B cell (primary cell): Measurements from ENCODE around the gene CYB5R3. TPM values are rescaled to one million over a fixed set of nuclear protein-coding genes. Genes with fewer than 3 reads are reported as not detected.

ENCODE experiments used
- ATAC-seq: fragments of 200-7000 bp; cut with Tn5 transposase; one replicate; pipeline ENCODE4 v1.10.0; 2021; ENCODE audit warnings: low read depth, mild to moderate bottlenecking, moderate number of reproducible peaks, moderate library complexity
- CTCF ChIA-PET: fragments of 350-600 bp; sonication (Branson Sonifier 250); formaldehyde crosslinking; loops from one replicate; lab custom pipeline; 2021; ENCODE audit warnings: antibody characterized with exemption, inconsistent platforms; lab: Charles Lee
- POLR2A ChIA-PET: fragments of 350-600 bp; sonication (Branson Sonifier 250); formaldehyde crosslinking; loops from one replicate; lab custom pipeline; 2021; ENCODE audit warnings: antibody characterized with exemption; lab: Charles Lee
- DNase-seq: peaks from one replicate; pipeline ENCODE4 v3.0.0; 2013
- H2AFZ ChIP-seq: 2 replicates; pipeline ENCODE4 v1.6.1; 2012; ENCODE audit warnings: mild to moderate bottlenecking, low read depth, low read length; ENCODE audit not compliant: insufficient read depth, poor library complexity, severe bottlenecking
- H3K27ac ChIP-seq, 2 donors: 1 replicate in 1 of 2; 2 replicates in 1 of 2; pipeline ENCODE4 v1.5.1; 2012 to 2013; ENCODE audit warnings: low read length in 2 of 2, mild to moderate bottlenecking in 2 of 2, moderate library complexity in 1 of 2
- H3K27me3 ChIP-seq, 4 experiments: fragments of 200-600 bp in 1 of 4; sonication (generic) in 1 of 4; replicated peaks in 1 of 4; 1 replicate in 2 of 4; 2 replicates in 2 of 4; pipeline versions ENCODE4 v1.6.1 to v1.7.0; 2013 to 2016; ENCODE audit warnings: low read length in 3 of 4, mild to moderate bottlenecking in 2 of 4, mixed read lengths in 1 of 4, moderate library complexity in 1 of 4; ENCODE audit not compliant: insufficient read depth in 4 of 4, control insufficient read depth in 3 of 4; ENCODE audit errors: control extremely low read depth in 1 of 4
- H3K36me3 ChIP-seq, 2 experiments: replicated peaks in 1 of 2; 1 replicate in 1 of 2; 2 replicates in 1 of 2; pipeline versions ENCODE4 v1.6.1 to v1.7.1; 2013; ENCODE audit warnings: low read length in 1 of 2; ENCODE audit not compliant: insufficient read depth in 2 of 2, control insufficient read depth in 1 of 2; ENCODE audit errors: control extremely low read depth in 1 of 2, extremely low read depth in 1 of 2
- H3K4me1 ChIP-seq, 2 donors: fragments of 200-600 bp in 1 of 2; sonication (generic) in 1 of 2; 1 replicate in 1 of 2; 2 replicates in 1 of 2; pipeline versions ENCODE4 v1.5.1 to v1.6.1; 2013 to 2017; ENCODE audit warnings: low read length in 2 of 2; ENCODE audit not compliant: control insufficient read depth in 2 of 2, insufficient read depth in 2 of 2
- H3K4me2 ChIP-seq: replicated peaks from 2 replicates; pipeline ENCODE3; 2012; ENCODE audit warnings: mild to moderate bottlenecking, low read depth, low read length; ENCODE audit not compliant: poor library complexity, severe bottlenecking
- H3K4me3 ChIP-seq, 5 experiments: fragments of 200-600 bp in 1 of 5; sonication (generic) in 1 of 5; 1 replicate in 3 of 5; 2 replicates in 2 of 5; pipeline versions ENCODE4 v1.5.1 to v1.7.0; 2011 to 2016; ENCODE audit warnings: low read length in 4 of 5, mild to moderate bottlenecking in 4 of 5, low read depth in 2 of 5, control low read depth in 1 of 5, moderate library complexity in 1 of 5; ENCODE audit not compliant: insufficient read depth in 1 of 5; ENCODE audit errors: control extremely low read depth in 1 of 5, extremely low read depth in 1 of 5
- H3K79me2 ChIP-seq: fragments of 200-600 bp; sonication (generic); one replicate; pipeline ENCODE4 v1.6.0; 2016; ENCODE audit warnings: low read length; ENCODE audit not compliant: control insufficient read depth, insufficient read depth
- H3K9ac ChIP-seq: fragments of 200-600 bp; sonication (generic); 2 replicates; pipeline ENCODE4 v1.6.1; 2017; ENCODE audit warnings: mild to moderate bottlenecking, low read length, moderate library complexity
- H3K9me3 ChIP-seq, 3 donors: one replicate each; pipeline versions ENCODE4 v1.6.1 to v1.7.1; 2013; ENCODE audit warnings: low read length in 2 of 3; ENCODE audit not compliant: control insufficient read depth in 2 of 3, insufficient read depth in 1 of 3; ENCODE audit errors: control extremely low read depth in 1 of 3
- H4K20me1 ChIP-seq: 2 replicates; pipeline ENCODE4 v1.6.0; 2012; ENCODE audit warnings: mild to moderate bottlenecking, low read length; ENCODE audit not compliant: insufficient read depth, control insufficient read depth, poor library complexity, severe bottlenecking
- H3K27ac Mint-ChIP-seq: one replicate; pipeline ENCODE4 v1.8.0; 2021; ENCODE audit warnings: mixed read lengths
- H3K27me3 Mint-ChIP-seq: one replicate; pipeline ENCODE4 v1.8.0; 2021; ENCODE audit warnings: mixed read lengths
- H3K4me1 Mint-ChIP-seq: one replicate; pipeline ENCODE4 v1.8.0; 2021; ENCODE audit warnings: mixed read lengths
- H3K4me3 Mint-ChIP-seq: one replicate; pipeline ENCODE4 v1.8.0; 2021; ENCODE audit warnings: mixed read lengths
- H3K9me3 Mint-ChIP-seq: one replicate; pipeline ENCODE4 v1.8.0; 2022; ENCODE audit warnings: mixed read lengths; ENCODE audit not compliant: insufficient read depth
- EZH2 ChIP-seq: IDR thresholded peaks from 2 replicates; pipeline ENCODE4 v1.6.1; 2012; ENCODE audit warnings: borderline replicate concordance, low read depth, mild to moderate bottlenecking, moderate library complexity, low read length; ENCODE audit not compliant: insufficient read depth, poor library complexity, severe bottlenecking
- WGBS: methylation state at CpG from one replicate; pipeline ENCODE4 v1.1.5; 2013; ENCODE audit warnings: missing lambda C conversion rate; ENCODE audit not compliant: insufficient coverage; 5-methylcytosine and 5-hydroxymethylcytosine counted together
- intact Hi-C: fragments of 100-400 bp; cut with micrococcal nuclease; formaldehyde crosslinking; loops from one replicate; pipeline ENCODE4 v1.10.0; 2022
- polyA plus RNA-seq: library from polyadenylated mRNA; depleted of rRNA; stranded (reverse); fragments of >200 nt; gene quantifications from 2 replicates; pipeline ENCODE4 v1.2.3, GENCODE V29; 2012
- total RNA-seq, 2 donors: library from RNA; stranded (reverse); fragments of 120-200 nt in 1 of 2; gene quantifications; 1 replicate in 1 of 2; 2 replicates in 1 of 2; pipeline versions ENCODE4 v1.2.3 to v1.2.4, GENCODE V29; 2013 to 2022
- TF ChIP-seq, protein P1 (sequence below): fragments of 200-600 bp; IDR thresholded peaks from one replicate; pipeline ENCODE4 v1.8.0; 2022; ENCODE audit warnings: antibody characterized with exemption, mild to moderate bottlenecking

Gene CYB5R3
- total and polyA plus RNA-seq, 2 donors (not counting 1 experiment from before 2014, with no cell fraction given): 60.8 to 79.2 TPM

DNA sequence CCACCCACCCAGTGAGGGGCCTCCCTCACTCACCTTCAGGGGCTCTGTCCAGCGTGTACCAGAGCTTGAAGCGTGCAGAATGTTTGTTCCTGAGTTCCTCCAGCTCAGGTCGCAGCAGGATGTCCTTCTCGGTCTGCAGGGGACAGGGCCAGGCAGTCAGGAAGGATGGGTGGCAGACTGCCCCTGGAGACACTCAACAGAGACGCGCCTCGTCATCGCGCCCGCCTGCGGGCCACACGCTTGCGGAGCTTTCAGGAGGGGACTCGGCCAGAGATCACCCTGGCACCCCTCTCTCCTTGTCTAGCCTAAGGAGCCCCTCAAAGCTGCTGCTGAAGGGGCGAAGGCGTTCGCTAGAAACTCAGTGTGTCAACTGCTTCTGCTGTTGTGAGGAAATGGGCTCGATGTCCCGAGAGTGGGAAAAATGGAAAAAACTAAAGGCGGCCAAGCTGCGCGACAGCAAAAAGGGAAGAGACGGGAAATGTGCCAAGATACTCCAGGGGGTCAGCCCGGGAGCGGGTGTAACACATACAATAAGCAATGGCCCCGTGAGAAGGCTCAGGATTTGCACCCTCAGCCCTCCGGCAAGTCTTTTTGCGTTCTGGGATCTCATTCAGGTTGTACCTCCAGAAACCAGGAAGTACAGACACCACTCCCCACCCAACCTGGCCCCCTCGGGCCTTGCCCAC lies 25.3 kb downstream of the CYB5R3 start:
- peak overlapping the region; percentile 37 for H3K27ac Mint-ChIP-seq
- CTCF ChIA-PET: interaction anchor here (0.9 to 4.0 kb wide), 7 partner anchors 10 to 244 kb away, joined by 3 to 27 read pairs (median 5); partner anchors contain the start of gene POLDIP3
- peak overlapping the region; percentile 32 for H3K4me3 Mint-ChIP-seq
- 91% methylated on average over 25 of the region's 29 CpGs for WGBS
- Histone ChIP-seq H3K27me3 (no peaks in the 10 kb centered on the region), H3K36me3 (peaks cover 0 to 54% of the 10 kb centered on the region in 2 experiments), H3K4me3 (no peak overlapping the region), H4K20me1 (peaks cover 10% of the 10 kb centered on the region), H2AFZ (no peak overlapping the region), H3K9ac (no peak overlapping the region), H3K4me1 (peaks cover 18 to 37% of the 10 kb centered on the region in 2 donors), H3K9me3 (no peaks in the 10 kb centered on the region), H3K27ac (peak overlapping the region in 1 of 2 donors; percentile 23), H3K4me2 (peak overlapping the region; percentile 55), H3K79me2 (no peaks in the 10 kb centered on the region)
- intact Hi-C loops: no loop called here
- no peaks in the 10 kb centered on the region for H3K9me3 Mint-ChIP-seq
- H3K4me1 Mint-ChIP-seq: peaks cover 30% of the 10 kb centered on the region
- ATAC-seq: no peak
- peak; percentile 15 for DNase-seq
- POLR2A ChIA-PET: interaction anchor here (2.4 kb wide), 1 partner anchor 32 kb away, joined by 12 read pairs; no protein-coding TSS in a partner anchor
- no peaks in the 10 kb centered on the region for H3K27me3 Mint-ChIP-seq
- no peak for TF ChIP-seq EZH2
- TF ChIP-seq, protein P1, sequence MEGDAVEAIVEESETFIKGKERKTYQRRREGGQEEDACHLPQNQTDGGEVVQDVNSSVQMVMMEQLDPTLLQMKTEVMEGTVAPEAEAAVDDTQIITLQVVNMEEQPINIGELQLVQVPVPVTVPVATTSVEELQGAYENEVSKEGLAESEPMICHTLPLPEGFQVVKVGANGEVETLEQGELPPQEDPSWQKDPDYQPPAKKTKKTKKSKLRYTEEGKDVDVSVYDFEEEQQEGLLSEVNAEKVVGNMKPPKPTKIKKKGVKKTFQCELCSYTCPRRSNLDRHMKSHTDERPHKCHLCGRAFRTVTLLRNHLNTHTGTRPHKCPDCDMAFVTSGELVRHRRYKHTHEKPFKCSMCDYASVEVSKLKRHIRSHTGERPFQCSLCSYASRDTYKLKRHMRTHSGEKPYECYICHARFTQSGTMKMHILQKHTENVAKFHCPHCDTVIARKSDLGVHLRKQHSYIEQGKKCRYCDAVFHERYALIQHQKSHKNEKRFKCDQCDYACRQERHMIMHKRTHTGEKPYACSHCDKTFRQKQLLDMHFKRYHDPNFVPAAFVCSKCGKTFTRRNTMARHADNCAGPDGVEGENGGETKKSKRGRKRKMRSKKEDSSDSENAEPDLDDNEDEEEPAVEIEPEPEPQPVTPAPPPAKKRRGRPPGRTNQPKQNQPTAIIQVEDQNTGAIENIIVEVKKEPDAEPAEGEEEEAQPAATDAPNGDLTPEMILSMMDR: no peak

DNA sequence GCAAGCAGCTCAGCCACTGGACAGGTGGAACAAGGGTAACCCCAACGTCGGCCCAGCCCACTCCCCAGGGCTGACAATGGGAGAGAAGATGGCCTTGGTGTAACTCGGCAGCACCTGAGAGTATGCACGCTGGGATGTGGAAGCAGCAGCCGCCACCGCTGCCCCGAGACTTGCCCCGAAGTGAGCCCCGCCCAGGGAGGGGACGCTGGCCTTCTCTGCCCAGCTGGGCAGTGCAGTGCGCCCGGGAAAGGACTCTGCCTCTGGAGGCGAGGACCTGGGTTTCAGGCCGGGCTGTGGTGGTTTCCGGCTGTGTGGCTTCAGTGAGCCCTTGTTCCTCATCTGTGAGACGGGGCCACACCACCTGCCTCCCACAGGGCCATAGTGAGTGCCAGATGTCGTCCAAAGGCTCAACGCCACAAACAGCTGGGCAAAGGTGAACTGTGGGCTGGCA lies 25.9 kb downstream of the CYB5R3 start:
- no peak for TF ChIP-seq EZH2
- TF ChIP-seq, protein P1: no peak
- peak overlapping the region; percentile 55 for H3K4me2 ChIP-seq
- H3K79me2 ChIP-seq: no peaks in the 10 kb centered on the region
- WGBS: 36% methylated on average over 16 of the region's 18 CpGs
- no peak overlapping the region for H2AFZ ChIP-seq
- ChIA-PET CTCF (interaction anchor here (0.9 to 4.0 kb wide), 6 partner anchors 9 to 196 kb away, joined by 3 to 27 read pairs (median 10); partner anchors contain the start of gene POLDIP3), POLR2A (interaction anchor here (0.6 to 2.4 kb wide), 4 partner anchors 9 to 85 kb away, joined by 4 to 13 read pairs (median 10); partner anchors contain the start of genes CYB5R3 and POLDIP3)
- peaks cover 32% of the 10 kb centered on the region for H3K4me1 Mint-ChIP-seq
- peak; percentile 71 for ATAC-seq
- H3K4me1 ChIP-seq: peaks cover 18 to 37% of the 10 kb centered on the region in 2 donors
- H3K36me3 ChIP-seq: peaks cover 0 to 50% of the 10 kb centered on the region in 2 experiments
- H3K27me3 Mint-ChIP-seq: no peaks in the 10 kb centered on the region
- H3K4me3 Mint-ChIP-seq: peak overlapping the region; percentile 32
- no peak overlapping the region for H3K4me3 ChIP-seq
- no peaks in the 10 kb centered on the region for H3K9me3 Mint-ChIP-seq
- intact Hi-C loops: no loop called here
- H3K9ac ChIP-seq: no peak overlapping the region
- H4K20me1 ChIP-seq: peaks cover 6% of the 10 kb centered on the region
- peak; percentile 68 for DNase-seq
- H3K27me3 ChIP-seq: no peaks in the 10 kb centered on the region
- H3K27ac ChIP-seq: peak overlapping the region; percentile 23 to 29
- H3K9me3 ChIP-seq: no peaks in the 10 kb centered on the region
- H3K27ac Mint-ChIP-seq: peak overlapping the region; percentile 37
